ENCODE measurements around the gene KLHL29.

GRCh38 chr2:23469142-23469540, 84.2 kb downstream of the KLHL29 start:
- no peak for TF ChIP-seq CTCF (IDR thresholded peaks at IDR 0.05)
- TF ChIP-seq SIN3A (IDR thresholded peaks at IDR 0.05; ENCODE audit: borderline replicate concordance, insufficient read depth, low read depth, low read length) = no peak
- TF ChIP-seq POLR2AphosphoS5 (IDR thresholded peaks at IDR 0.05; ENCODE audit: low read depth, low read length) = no peak
- no peak for TF ChIP-seq REST (IDR thresholded peaks at IDR 0.05; ENCODE audit: insufficient read depth in 1 of 2, low read depth in 2 of 2, low read length in 1 of 2)

Measured in Panc1 (cell line).